ENCODE measurements around the gene CAND1. TPM values are rescaled to one million over a fixed set of nuclear protein-coding genes. Genes with fewer than 3 reads are reported as not detected.

The CAND1 gene
- total and polyA plus RNA-seq, 4 donors, result 25.4 to 66.1 (median 45.7) TPM

- Histone ChIP-seq H3K36me3 (ENCODE audit: control insufficient read depth in 4 of 4, insufficient read depth in 3 of 4, low read depth in 1 of 4, low read length in 3 of 4) (no peaks in the 10 kb centered on the region), H3K27me3 (ENCODE audit: control insufficient read depth in 4 of 4, insufficient read depth in 4 of 4, low read length in 3 of 4) (no peaks in the 10 kb centered on the region), H3K4me3 (ENCODE audit: low read depth in 1 of 3, low read length in 3 of 3) (no peak overlapping the region), H3K9me3 (ENCODE audit: control insufficient read depth in 4 of 4, low read length in 3 of 4) (no peaks in the 10 kb centered on the region), H3K4me1 (ENCODE audit: control insufficient read depth in 4 of 4, insufficient read depth in 4 of 4, low read length in 3 of 4) (no peaks in the 10 kb centered on the region), H3K27ac (ENCODE audit: low read depth in 1 of 2, low read length in 2 of 2) (no peak overlapping the region), H3K9ac (ENCODE audit: low read depth in 1 of 2, low read length in 2 of 2) (no peak overlapping the region)
- DNase-seq (ENCODE audit: low spot score), result no peak
- TF ChIP-seq RAD21 (IDR thresholded peaks at IDR 0.05) (no peak), NR2F2 (IDR thresholded peaks at IDR 0.05) (no peak), YY1 (IDR thresholded peaks at IDR 0.05) (no peak), GABPA (IDR thresholded peaks at IDR 0.05 in 1 of 2, conservative IDR thresholded peaks at IDR 0.05 in 1 of 2) (no peak), FOXA1 (IDR thresholded peaks at IDR 0.05) (no peak), FOXA2 (IDR thresholded peaks at IDR 0.05) (no peak)
- WGBS, result 69% methylated on average over 2 of the region's 2 CpGs
Observed at GRCh38 chr12:67348683-67349082, 79.5 kb downstream of the CAND1 start.

- H3K27ac ChIP-seq (ENCODE audit: low read depth in 1 of 2, low read length in 2 of 2), result no peak overlapping the region
- DNase-seq (ENCODE audit: low spot score), result no peak
- H3K9ac ChIP-seq (ENCODE audit: low read depth in 1 of 2, low read length in 2 of 2), result no peak overlapping the region
- 55% methylated on average over 2 of the region's 2 CpGs for WGBS
- no peak overlapping the region for H3K4me3 ChIP-seq (ENCODE audit: low read depth in 1 of 3, low read length in 3 of 3)
- no peaks in the 10 kb centered on the region for H3K27me3 ChIP-seq (ENCODE audit: control insufficient read depth in 4 of 4, insufficient read depth in 4 of 4, low read length in 3 of 4)
- TF ChIP-seq HNF4G (IDR thresholded peaks at IDR 0.05) (no peak), YY1 (IDR thresholded peaks at IDR 0.05) (no peak), TAF1 (conservative IDR thresholded peaks at IDR 0.05) (no peak), REST (IDR thresholded peaks at IDR 0.05) (no peak), FOXA1 (IDR thresholded peaks at IDR 0.05) (no peak), ZBTB33 (IDR thresholded peaks at IDR 0.05) (no peak), NR2F2 (IDR thresholded peaks at IDR 0.05) (no peak), RAD21 (IDR thresholded peaks at IDR 0.05) (no peak), EGR1 (IDR thresholded peaks at IDR 0.05; ENCODE audit: low read depth in 2 of 2) (no peak), JUND (IDR thresholded peaks at IDR 0.05) (no peak), HNF4A (conservative IDR thresholded peaks at IDR 0.05) (no peak), CTCF (IDR thresholded peaks at IDR 0.05; ENCODE audit: low read depth, low read length, missing input control) (no peak), SP1 (IDR thresholded peaks at IDR 0.05) (no peak), FOXA2 (IDR thresholded peaks at IDR 0.05) (no peak), ATF3 (IDR thresholded peaks at IDR 0.05) (no peak), MAX (IDR thresholded peaks at IDR 0.05) (no peak), GABPA (IDR thresholded peaks at IDR 0.05 in 1 of 2, conservative IDR thresholded peaks at IDR 0.05 in 1 of 2) (no peak), RXRA (IDR thresholded peaks at IDR 0.05) (no peak)
- H3K9me3 ChIP-seq (ENCODE audit: control insufficient read depth in 4 of 4, low read length in 3 of 4), result no peaks in the 10 kb centered on the region
- no peaks in the 10 kb centered on the region for H3K36me3 ChIP-seq (ENCODE audit: control insufficient read depth in 4 of 4, insufficient read depth in 3 of 4, low read depth in 1 of 4, low read length in 3 of 4)
- peaks cover 0 to 10% (median 5%) of the 10 kb centered on the region in 4 donors for H3K4me1 ChIP-seq (ENCODE audit: control insufficient read depth in 4 of 4, insufficient read depth in 4 of 4, low read length in 3 of 4)
Observed at GRCh38 chr12:67352682-67353081, 83.5 kb downstream of the CAND1 start.
